Psoas muscle (tissue), 8 donors: Measurements from ENCODE around the gene ZNF185. TPM values are rescaled to one million over a fixed set of nuclear protein-coding genes. Genes with fewer than 3 reads are reported as not detected.

Source experiments
- ATAC-seq, 4 donors: fragments of 200-7000 bp; cut with Tn5 transposase; one replicate each; pipeline ENCODE4 v1.9.1; 2020; ENCODE audit warnings: moderate library complexity in 3 of 4, mild to moderate bottlenecking in 2 of 4
- DNase-seq, 2 donors: peaks; one replicate each; pipeline ENCODE4 v3.0.0-alpha.2; 2020
- H3K27ac ChIP-seq: fragments of 200-600 bp; one replicate; pipeline ENCODE4 v1.8.0; 2022
- H3K27me3 ChIP-seq, 3 donors: fragments of 200-600 bp in 1 of 3; one replicate each; pipeline versions ENCODE4 v1.6.1 to v1.8.0; 2013 to 2022; ENCODE audit warnings: low read length in 2 of 3, mild to moderate bottlenecking in 2 of 3, moderate library complexity in 1 of 3; ENCODE audit not compliant: insufficient read depth in 3 of 3
- H3K36me3 ChIP-seq, 2 donors: fragments of 200-600 bp in 1 of 2; one replicate each; pipeline versions ENCODE4 v1.6.1 to v1.8.0; 2013 to 2022; ENCODE audit warnings: low read depth in 1 of 2, mild to moderate bottlenecking in 1 of 2, moderate library complexity in 1 of 2; ENCODE audit not compliant: insufficient read depth in 1 of 2
- H3K4me1 ChIP-seq: fragments of 200-600 bp; one replicate; pipeline ENCODE4 v1.8.0; 2022
- H3K4me3 ChIP-seq: fragments of 200-600 bp; one replicate; pipeline ENCODE4 v1.8.0; 2022; ENCODE audit warnings: mild to moderate bottlenecking
- H3K9me3 ChIP-seq: fragments of 200-600 bp; one replicate; pipeline ENCODE4 v1.8.0; 2022
- CTCF ChIP-seq: fragments of 200-600 bp; IDR thresholded peaks from one replicate; pipeline ENCODE4 v1.8.0; 2022; ENCODE audit warnings: antibody characterized with exemption
- WGBS, 3 donors: extraction: QIAGEN DNeasy Blood & Tissue Kit; methylation state at CpG; one replicate each; pipeline versions ENCODE4 v1.1.6 to v1.1.7; 2013; 5-methylcytosine and 5-hydroxymethylcytosine counted together
- intact Hi-C, 2 donors: fragments of 100-400 bp; cut with DNase I; formaldehyde crosslinking; loops; one replicate each; pipeline versions ENCODE4 v1.11.0 to v1.14.2; 2022
- polyA plus RNA-seq, 3 donors: library from polyadenylated mRNA; stranded (reverse); fragments of 200-250 nt; gene quantifications; one replicate each; pipeline ENCODE4 v1.2.3, GENCODE V29; 2013
- total RNA-seq, 4 donors: library from RNA; stranded (reverse); fragmentation: NEBNext Ultra II Directional in 2 of 4; extraction: Animal tissue kit (Norgen Biotek cat#: 25700) in 2 of 4; gene quantifications; one replicate each; pipeline versions ENCODE4 v1.2.1 to v1.2.4, GENCODE V29; 2021 to 2023
- donor health status: healthy with polysubstance abuse.
- donor health status: DM: no; HTN: no; CAD: no; lungs with moderate emphysema.
- donor health status: Bipolar disorder and iron deficiency.
- donor health status: healthy.
- donor health status: DM: yes; HTN: yes; CAD: no.
- donor health status: DM: no; HTN: no; CAD: no.
- donor health status: DM: no; HTN: no; CAD: no.
- donor health status: DM: yes; HTN: yes; CAD: no.

Gene ZNF185
- total and polyA plus RNA-seq, 7 donors: 0.79 to 1.5 (median 1.3) TPM

DNA sequence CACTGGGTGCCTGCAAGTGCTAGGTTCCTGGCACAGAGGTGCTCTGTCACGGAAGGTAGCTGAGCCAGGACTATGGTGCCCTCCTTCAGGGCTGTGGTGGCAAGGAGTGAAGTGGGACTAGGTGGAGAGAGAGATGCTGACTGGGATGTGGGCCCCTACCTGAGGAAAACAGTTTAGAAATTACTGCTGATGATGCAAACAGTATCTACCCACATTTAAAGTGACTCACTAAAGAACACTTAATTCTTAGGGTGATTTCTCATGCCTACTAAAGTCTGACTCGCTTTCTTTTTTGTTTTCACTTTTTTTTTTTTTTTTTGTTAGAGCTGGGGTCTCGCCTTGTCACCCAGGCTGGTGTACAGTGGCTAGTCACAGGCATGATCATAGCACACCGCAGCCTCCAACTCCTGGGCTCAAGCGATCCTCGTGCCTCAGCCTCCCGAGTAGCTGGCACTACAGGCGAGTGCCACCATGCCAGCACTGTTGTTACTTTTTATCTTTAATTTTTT is 3.1 kb downstream of the ZNF185 start:
- no peak for ATAC-seq
- 90 to 96% (median 96%) methylated on average over 7 to 8 of the region's 8 CpGs for WGBS, 3 donors
- H3K36me3 ChIP-seq: no peaks in the 10 kb centered on the region
- no peak for DNase-seq
- no peaks in the 10 kb centered on the region for H3K9me3 ChIP-seq
- H3K27me3 ChIP-seq: peaks cover 0 to 73% (median 6%) of the 10 kb centered on the region in 3 donors
- H3K4me3 ChIP-seq: no peak overlapping the region
- no peak overlapping the region for H3K27ac ChIP-seq
- no peak for TF ChIP-seq CTCF
- no peaks in the 10 kb centered on the region for H3K4me1 ChIP-seq
- intact Hi-C loops: no loop called here

- Histone ChIP-seq H3K4me1 (no peaks in the 10 kb centered on the region), H3K27me3 (peaks cover 0 to 68% (median 6%) of the 10 kb centered on the region in 3 donors), H3K36me3 (no peaks in the 10 kb centered on the region), H3K4me3 (no peak overlapping the region), H3K9me3 (no peaks in the 10 kb centered on the region), H3K27ac (no peak overlapping the region)
- TF ChIP-seq CTCF: no peak
- no peak for ATAC-seq
- intact Hi-C loops: no loop called here
- 72 to 78% (median 75%) methylated on average over 14 to 15 of the region's 15 CpGs for whole genome bisulfite sequencing, 3 donors
- DNase-seq: peak in 1 of 2 donors; percentile 34
Observed at GRCh38 chrX:152901816-152902501, 4.1 kb downstream of the ZNF185 start.

DNA sequence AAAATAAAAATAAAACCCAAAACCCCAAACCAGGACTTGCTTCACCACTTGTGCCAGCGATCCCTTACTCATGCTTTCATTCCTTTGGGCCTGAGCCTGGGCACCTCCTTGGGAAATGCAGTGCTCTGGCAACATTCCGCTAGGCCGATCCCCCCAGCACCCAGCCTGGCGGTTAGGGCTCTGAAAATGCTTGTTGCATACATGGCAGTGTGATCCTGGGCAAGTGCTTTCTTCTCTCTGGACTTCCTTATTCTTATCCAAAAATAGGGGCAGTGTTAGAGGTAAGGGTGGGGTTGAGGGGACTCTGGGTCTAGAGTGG is 4.6 kb downstream of the ZNF185 start:
- H3K27me3 ChIP-seq: peaks cover 0 to 67% (median 6%) of the 10 kb centered on the region in 3 donors
- ATAC-seq (no peak), DNase-seq (no peak)

DNA sequence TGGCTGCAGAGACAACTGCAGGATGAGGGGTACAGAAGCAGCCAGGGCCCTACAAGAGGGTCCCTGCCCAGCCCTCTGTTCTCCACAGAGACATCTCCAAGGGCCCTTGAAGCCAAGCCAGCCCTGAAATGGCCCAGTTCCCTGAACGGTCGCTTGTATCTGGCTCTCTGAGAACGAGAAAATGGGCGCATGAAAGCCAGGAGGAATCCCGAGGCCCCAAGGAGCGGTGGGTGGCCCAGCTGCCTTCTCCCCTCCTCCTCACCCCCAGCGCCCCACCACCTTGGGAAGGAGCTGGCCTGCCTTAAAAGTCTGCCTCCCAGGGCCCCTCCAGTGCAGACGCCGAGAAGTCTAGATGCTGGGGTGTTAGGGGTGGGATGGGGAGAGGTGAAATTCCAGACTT is 5.7 kb downstream of the ZNF185 start:
- peaks cover 0 to 59% (median 2%) of the 10 kb centered on the region in 3 donors for H3K27me3 ChIP-seq
- H3K9me3 ChIP-seq: no peaks in the 10 kb centered on the region
- WGBS, 3 donors: 55 to 69% (median 56%) methylated on average over 5 to 9 of the region's 9 CpGs
- H3K4me1 ChIP-seq: no peaks in the 10 kb centered on the region
- no peak overlapping the region for H3K4me3 ChIP-seq
- peak in 1 of 2 donors; percentile 15 for DNase-seq
- no peak overlapping the region for H3K27ac ChIP-seq
- ATAC-seq: no peak
- intact Hi-C loops: no loop called here
- no peak for TF ChIP-seq CTCF
- H3K36me3 ChIP-seq: no peaks in the 10 kb centered on the region

More for the DNA sequence above, 4.6 kb downstream of the ZNF185 start:
- WGBS, 3 donors: 84 to 96% (median 90%) methylated on average over 4 of the region's 4 CpGs
- Histone ChIP-seq H3K9me3 (no peaks in the 10 kb centered on the region), H3K4me3 (no peak overlapping the region), H3K27ac (no peak overlapping the region), H3K4me1 (no peaks in the 10 kb centered on the region), H3K36me3 (no peaks in the 10 kb centered on the region)
- TF ChIP-seq CTCF: no peak
- intact Hi-C loops: no loop called here
